CD4-positive, alpha-beta T cell (primary cell): ENCODE measurements around the gene WAS. TPM values are rescaled to one million over a fixed set of nuclear protein-coding genes. Genes with fewer than 3 reads are reported as not detected.

Experiments used
- ATAC-seq: fragments of 200-7000 bp; cut with Tn5 transposase; one replicate; pipeline ENCODE4 v1.10.0; 2022; ENCODE audit warnings: mild to moderate bottlenecking; ENCODE audit not compliant: poor library complexity
- CTCF ChIA-PET: fragments of 350-600 bp; sonication (Branson Sonifier 250); formaldehyde crosslinking; loops from one replicate; lab custom pipeline; 2021; ENCODE audit warnings: antibody characterized with exemption, inconsistent platforms; lab: Charles Lee
- POLR2A ChIA-PET: fragments of 350-600 bp; sonication (Branson Sonifier 250); formaldehyde crosslinking; loops from one replicate; lab custom pipeline; 2021; ENCODE audit warnings: antibody characterized with exemption, inconsistent platforms; lab: Charles Lee
- DNase-seq, 14 experiments: peaks; one replicate each; pipeline ENCODE4 v3.0.0-alpha.2; 2013 to 2020; ENCODE audit warnings: mixed read lengths in 2 of 14
- H3K27ac ChIP-seq, 2 donors: one replicate each; pipeline versions ENCODE4 v1.5.1 to v1.7.0; 2013; ENCODE audit warnings: low read length in 2 of 2, low read depth in 1 of 2, mild to moderate bottlenecking in 1 of 2
- H3K27me3 ChIP-seq, 2 experiments: 1 replicate in 1 of 2; 2 replicates in 1 of 2; pipeline versions ENCODE4 v1.6.1 to v1.7.0; 2013; ENCODE audit warnings: low read length in 2 of 2, control low read depth in 1 of 2, mild to moderate bottlenecking in 1 of 2, moderate library complexity in 1 of 2; ENCODE audit not compliant: insufficient read depth in 2 of 2, control insufficient read depth in 1 of 2
- H3K36me3 ChIP-seq: one replicate; pipeline ENCODE4 v1.6.1; 2013; ENCODE audit warnings: low read length, control low read depth; ENCODE audit not compliant: insufficient read depth
- H3K4me1 ChIP-seq: one replicate; pipeline ENCODE4 v1.6.1; 2013; ENCODE audit warnings: low read length, control low read depth; ENCODE audit not compliant: insufficient read depth
- H3K4me3 ChIP-seq: one replicate; pipeline ENCODE4 v1.5.1; 2013; ENCODE audit warnings: mild to moderate bottlenecking, low read length, moderate library complexity
- H3K9me3 ChIP-seq, 2 experiments: 1 replicate in 1 of 2; 2 replicates in 1 of 2; pipeline versions ENCODE4 v1.6.1 to v1.7.0; 2013; ENCODE audit warnings: low read length in 2 of 2, mild to moderate bottlenecking in 2 of 2, control low read depth in 1 of 2, moderate library complexity in 1 of 2; ENCODE audit not compliant: control insufficient read depth in 1 of 2, insufficient read depth in 1 of 2
- H3K27ac Mint-ChIP-seq: one replicate; pipeline ENCODE4 v1.8.0; 2020; ENCODE audit warnings: mixed read lengths
- H3K27me3 Mint-ChIP-seq: one replicate; pipeline ENCODE4 v1.8.0; 2021; ENCODE audit warnings: mixed read lengths
- H3K36me3 Mint-ChIP-seq: one replicate; pipeline ENCODE4 v1.8.0; 2021; ENCODE audit warnings: low read depth, mixed read lengths
- H3K4me1 Mint-ChIP-seq: one replicate; pipeline ENCODE4 v1.8.0; 2021; ENCODE audit warnings: low read depth, mixed read lengths
- H3K4me3 Mint-ChIP-seq: one replicate; pipeline ENCODE4 v1.8.0; 2020; ENCODE audit warnings: mild to moderate bottlenecking, mixed read lengths
- H3K9me3 Mint-ChIP-seq: one replicate; pipeline ENCODE4 v1.8.0; 2020; ENCODE audit warnings: mixed read lengths
- intact Hi-C, 2 experiments: fragments of 100-400 bp; cut with DNase I in 1 of 2; cut with micrococcal nuclease in 1 of 2; formaldehyde crosslinking; loops; one replicate each; pipeline versions ENCODE4 v1.15.1 to v1.9.0; 2023 to 2025; cut with DNase I, micrococcal nuclease
- total RNA-seq, 174 experiments: library from RNA in 2 of 174; stranded (reverse) in 2 of 174; gene quantifications; one replicate each; pipeline ENCODE4 v1.2.3 and lab custom pipeline; 2021 to 2026
- TF ChIP-seq, protein P1 (sequence below): fragments of 200-600 bp; IDR thresholded peaks from one replicate; pipeline ENCODE4 v1.8.0; 2022; ENCODE audit warnings: antibody characterized with exemption, mild to moderate bottlenecking

Gene WAS
- total RNA-seq, 2 experiments from 2014 or later: 63.7 to 67.4 TPM

DNA sequence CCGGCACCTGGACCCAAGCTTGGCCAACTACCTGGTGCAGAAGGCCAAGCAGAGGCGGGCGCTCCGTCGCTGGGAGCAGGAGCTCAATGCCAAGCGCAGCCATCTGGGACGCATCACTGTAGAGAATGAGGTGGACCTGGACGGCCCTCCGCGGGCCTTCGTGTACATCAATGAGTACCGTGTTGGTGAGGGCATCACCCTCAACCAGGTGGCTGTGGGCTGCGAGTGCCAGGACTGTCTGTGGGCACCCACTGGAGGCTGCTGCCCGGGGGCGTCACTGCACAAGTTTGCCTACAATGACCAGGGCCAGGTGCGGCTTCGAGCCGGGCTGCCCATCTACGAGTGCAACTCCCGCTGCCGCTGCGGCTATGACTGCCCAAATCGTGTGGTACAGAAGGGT, 16.6 kb downstream of the WAS start:
- ChIA-PET CTCF (no interaction called here), POLR2A (no interaction called here)
- H3K27me3 ChIP-seq: no peaks in the 10 kb centered on the region
- Mint-ChIP-seq H3K36me3 (peaks cover 69% of the 10 kb centered on the region), H3K4me1 (peaks cover 24% of the 10 kb centered on the region), H3K9me3 (no peaks in the 10 kb centered on the region), H3K27me3 (no peaks in the 10 kb centered on the region), H3K27ac (no peak overlapping the region), H3K4me3 (no peak overlapping the region)
- TF ChIP-seq, protein P1, sequence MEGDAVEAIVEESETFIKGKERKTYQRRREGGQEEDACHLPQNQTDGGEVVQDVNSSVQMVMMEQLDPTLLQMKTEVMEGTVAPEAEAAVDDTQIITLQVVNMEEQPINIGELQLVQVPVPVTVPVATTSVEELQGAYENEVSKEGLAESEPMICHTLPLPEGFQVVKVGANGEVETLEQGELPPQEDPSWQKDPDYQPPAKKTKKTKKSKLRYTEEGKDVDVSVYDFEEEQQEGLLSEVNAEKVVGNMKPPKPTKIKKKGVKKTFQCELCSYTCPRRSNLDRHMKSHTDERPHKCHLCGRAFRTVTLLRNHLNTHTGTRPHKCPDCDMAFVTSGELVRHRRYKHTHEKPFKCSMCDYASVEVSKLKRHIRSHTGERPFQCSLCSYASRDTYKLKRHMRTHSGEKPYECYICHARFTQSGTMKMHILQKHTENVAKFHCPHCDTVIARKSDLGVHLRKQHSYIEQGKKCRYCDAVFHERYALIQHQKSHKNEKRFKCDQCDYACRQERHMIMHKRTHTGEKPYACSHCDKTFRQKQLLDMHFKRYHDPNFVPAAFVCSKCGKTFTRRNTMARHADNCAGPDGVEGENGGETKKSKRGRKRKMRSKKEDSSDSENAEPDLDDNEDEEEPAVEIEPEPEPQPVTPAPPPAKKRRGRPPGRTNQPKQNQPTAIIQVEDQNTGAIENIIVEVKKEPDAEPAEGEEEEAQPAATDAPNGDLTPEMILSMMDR: no peak
- ATAC-seq (no peak), DNase-seq (no peak)
- H3K36me3 ChIP-seq: peaks cover 47% of the 10 kb centered on the region
- intact Hi-C loops: no loop called here
- no peak overlapping the region for H3K27ac ChIP-seq
- H3K4me3 ChIP-seq: no peak overlapping the region
- no peaks in the 10 kb centered on the region for H3K9me3 ChIP-seq
- H3K4me1 ChIP-seq: peaks cover 24% of the 10 kb centered on the region

DNA sequence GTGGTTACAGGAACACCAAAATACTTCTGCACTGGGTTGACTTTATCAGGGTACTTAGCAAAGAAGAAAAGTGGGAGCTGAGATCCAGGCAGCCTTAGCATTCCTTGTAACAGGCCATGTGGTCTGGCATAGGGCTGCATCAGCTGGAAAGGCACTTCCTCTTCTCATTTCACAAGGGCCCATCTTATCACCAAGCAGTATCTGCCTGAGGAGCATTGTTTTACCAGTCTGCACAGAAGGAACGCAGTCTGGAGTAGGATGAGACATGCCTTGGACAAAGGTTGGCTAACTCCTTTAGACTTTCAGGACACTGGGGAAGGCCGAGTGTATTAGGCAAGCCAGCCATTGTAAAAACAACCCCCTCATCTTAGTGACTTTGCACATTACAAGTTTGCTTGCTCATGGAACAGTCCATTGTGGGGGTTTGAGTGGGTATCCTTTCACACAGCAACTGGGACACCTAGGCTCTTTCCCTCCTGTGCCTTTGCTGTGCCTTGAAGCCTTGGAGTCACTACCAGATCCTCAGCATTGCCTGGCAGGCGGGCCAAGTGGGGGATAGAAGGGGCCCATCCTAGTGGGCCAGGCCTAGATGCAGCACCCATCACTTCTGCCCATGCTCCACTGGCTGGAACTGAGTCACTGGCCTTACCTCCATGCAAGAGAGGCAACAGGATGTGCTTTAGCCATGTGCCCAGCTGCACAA, 17.5 kb downstream of the WAS start:
- Mint-ChIP-seq H3K4me1 (peaks cover 16% of the 10 kb centered on the region), H3K27ac (no peak overlapping the region), H3K27me3 (no peaks in the 10 kb centered on the region), H3K4me3 (no peak overlapping the region), H3K36me3 (peaks cover 65% of the 10 kb centered on the region), H3K9me3 (no peaks in the 10 kb centered on the region)
- POLR2A ChIA-PET: no interaction called here
- no peak for DNase-seq
- intact Hi-C loops: no loop called here
- Histone ChIP-seq H3K27me3 (no peaks in the 10 kb centered on the region), H3K4me1 (peaks cover 16% of the 10 kb centered on the region), H3K9me3 (no peaks in the 10 kb centered on the region), H3K27ac (no peak overlapping the region), H3K36me3 (peaks cover 47% of the 10 kb centered on the region), H3K4me3 (no peak overlapping the region)
- TF ChIP-seq, protein P1: no peak
- ATAC-seq: no peak
- CTCF ChIA-PET: no interaction called here

DNA sequence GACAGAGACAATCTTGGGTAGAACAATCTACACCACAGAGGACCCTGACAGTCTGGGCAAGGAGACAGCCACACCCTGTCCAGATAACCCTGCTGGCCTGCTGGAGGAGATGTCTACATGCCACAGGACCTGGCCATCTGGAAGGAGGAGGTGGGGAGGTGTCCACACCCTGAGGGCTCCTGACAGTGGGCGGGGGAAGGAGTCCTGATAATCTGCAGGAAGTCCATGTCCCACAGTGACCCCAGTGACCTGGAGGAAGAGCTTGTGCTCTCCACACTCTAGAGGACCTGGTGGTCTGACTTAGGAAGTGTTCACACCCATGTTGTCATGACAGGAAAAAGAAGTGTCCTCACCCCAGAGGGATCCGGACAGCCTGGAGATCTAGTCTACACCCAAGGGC, 18.4 kb downstream of the WAS start:
- Histone ChIP-seq H3K36me3 (peaks cover 47% of the 10 kb centered on the region), H3K27me3 (no peaks in the 10 kb centered on the region), H3K4me1 (peaks cover 15% of the 10 kb centered on the region), H3K9me3 (no peaks in the 10 kb centered on the region), H3K4me3 (no peak overlapping the region), H3K27ac (no peak overlapping the region)
- peaks cover 63% of the 10 kb centered on the region for H3K36me3 Mint-ChIP-seq
- intact Hi-C loops: no loop called here
- ChIA-PET CTCF (no interaction called here), POLR2A (no interaction called here)
- H3K4me3 Mint-ChIP-seq: no peak overlapping the region
- no peaks in the 10 kb centered on the region for H3K9me3 Mint-ChIP-seq
- peaks cover 9% of the 10 kb centered on the region for H3K4me1 Mint-ChIP-seq
- DNase-seq: no peak
- no peak for ATAC-seq
- H3K27me3 Mint-ChIP-seq: no peaks in the 10 kb centered on the region
- TF ChIP-seq, protein P1: no peak
- no peak overlapping the region for H3K27ac Mint-ChIP-seq
